GM12801 (cell line): ENCODE data around the gene ZDHHC17.

Experiments
- CTCF ChIP-seq: IDR thresholded peaks from one replicate; pipeline ENCODE4 v1.5.1; 2011; ENCODE audit warnings: control low read depth; ENCODE audit not compliant: insufficient read length; ENCODE audit errors: extremely low read depth

Gene ZDHHC17

GRCh38 chr12:76777765-76778216, 13.9 kb downstream of the ZDHHC17 start:
- TF ChIP-seq CTCF: no peak

- TF ChIP-seq CTCF: no peak
Observed at GRCh38 chr12:76778364-76778763, 14.4 kb downstream of the ZDHHC17 start.

GRCh38 chr12:76781321-76781720, 17.4 kb downstream of the ZDHHC17 start:
- no peak for TF ChIP-seq CTCF

- TF ChIP-seq CTCF: no peak
Observed at GRCh38 chr12:76782526-76782925, 18.6 kb downstream of the ZDHHC17 start.

- no peak for TF ChIP-seq CTCF
Observed at GRCh38 chr12:76784600-76785051, 20.7 kb downstream of the ZDHHC17 start.

GRCh38 chr12:76785407-76785806, 21.5 kb downstream of the ZDHHC17 start:
- TF ChIP-seq CTCF: no peak

GRCh38 chr12:76786986-76787385, 23.1 kb downstream of the ZDHHC17 start:
- no peak for TF ChIP-seq CTCF

GRCh38 chr12:76787689-76788088, 23.8 kb downstream of the ZDHHC17 start:
- TF ChIP-seq CTCF: no peak
